ENCODE measurements around the gene SPATA18.

SPATA18 gene

GRCh38 chr4:52051615-52052474 lies 741 bp downstream of the SPATA18 start:
- H3K4me1 ChIP-seq (ENCODE audit: control insufficient read depth, insufficient read depth, low read length, poor library complexity, severe bottlenecking), result peaks cover 12% of the 10 kb centered on the region
- no peak overlapping the region for H3K27ac ChIP-seq (ENCODE audit: insufficient read depth, low read length, poor library complexity, severe bottlenecking)
- DNase-seq, result no peak
- H3K36me3 ChIP-seq (ENCODE audit: control insufficient read depth, insufficient read depth, low read length), result no peaks in the 10 kb centered on the region
- peaks cover 3% of the 10 kb centered on the region for H3K27me3 ChIP-seq (replicated peaks; ENCODE audit: control insufficient read depth, insufficient read depth, low read length, poor library complexity, severe bottlenecking)
- H3K4me3 ChIP-seq (ENCODE audit: insufficient read depth, low read depth, low read length, poor library complexity, severe bottlenecking), result peak overlapping the region; percentile 35
- H3K9me3 ChIP-seq (ENCODE audit: control insufficient read depth, low read length), result no peaks in the 10 kb centered on the region

- peaks cover 12% of the 10 kb centered on the region for H3K4me1 ChIP-seq (ENCODE audit: control insufficient read depth, insufficient read depth, low read length, poor library complexity, severe bottlenecking)
- no peak overlapping the region for H3K27ac ChIP-seq (ENCODE audit: insufficient read depth, low read length, poor library complexity, severe bottlenecking)
- H3K9me3 ChIP-seq (ENCODE audit: control insufficient read depth, low read length), result no peaks in the 10 kb centered on the region
- H3K4me3 ChIP-seq (ENCODE audit: insufficient read depth, low read depth, low read length, poor library complexity, severe bottlenecking), result no peak overlapping the region
- no peaks in the 10 kb centered on the region for H3K36me3 ChIP-seq (ENCODE audit: control insufficient read depth, insufficient read depth, low read length)
- peaks cover 3% of the 10 kb centered on the region for H3K27me3 ChIP-seq (replicated peaks; ENCODE audit: control insufficient read depth, insufficient read depth, low read length, poor library complexity, severe bottlenecking)
- no peak for DNase-seq
Observed at GRCh38 chr4:52052475-52052780, 1.3 kb downstream of the SPATA18 start.

GRCh38 chr4:52054254-52054653 lies 3.1 kb downstream of the SPATA18 start:
- no peak for DNase-seq
- H3K4me1 ChIP-seq (ENCODE audit: control insufficient read depth, insufficient read depth, low read length, poor library complexity, severe bottlenecking), result peaks cover 12% of the 10 kb centered on the region
- no peak overlapping the region for H3K27ac ChIP-seq (ENCODE audit: insufficient read depth, low read length, poor library complexity, severe bottlenecking)
- no peak overlapping the region for H3K4me3 ChIP-seq (ENCODE audit: insufficient read depth, low read depth, low read length, poor library complexity, severe bottlenecking)
- no peaks in the 10 kb centered on the region for H3K9me3 ChIP-seq (ENCODE audit: control insufficient read depth, low read length)
- H3K36me3 ChIP-seq (ENCODE audit: control insufficient read depth, insufficient read depth, low read length), result no peaks in the 10 kb centered on the region
- H3K27me3 ChIP-seq (replicated peaks; ENCODE audit: control insufficient read depth, insufficient read depth, low read length, poor library complexity, severe bottlenecking), result peaks cover under 1% of the 10 kb centered on the region

GRCh38 chr4:52057196-52057595 lies 6.1 kb downstream of the SPATA18 start:
- Histone ChIP-seq H3K4me1 (ENCODE audit: control insufficient read depth, insufficient read depth, low read length, poor library complexity, severe bottlenecking) (peaks cover 2% of the 10 kb centered on the region), H3K27ac (ENCODE audit: insufficient read depth, low read length, poor library complexity, severe bottlenecking) (no peak overlapping the region), H3K36me3 (ENCODE audit: control insufficient read depth, insufficient read depth, low read length) (no peaks in the 10 kb centered on the region), H3K9me3 (ENCODE audit: control insufficient read depth, low read length) (no peaks in the 10 kb centered on the region), H3K27me3 (replicated peaks; ENCODE audit: control insufficient read depth, insufficient read depth, low read length, poor library complexity, severe bottlenecking) (no peaks in the 10 kb centered on the region), H3K4me3 (ENCODE audit: insufficient read depth, low read depth, low read length, poor library complexity, severe bottlenecking) (no peak overlapping the region)
- no peak for DNase-seq

- no peak for DNase-seq
- Histone ChIP-seq H3K4me1 (ENCODE audit: control insufficient read depth, insufficient read depth, low read length, poor library complexity, severe bottlenecking) (no peaks in the 10 kb centered on the region), H3K36me3 (ENCODE audit: control insufficient read depth, insufficient read depth, low read length) (no peaks in the 10 kb centered on the region), H3K27ac (ENCODE audit: insufficient read depth, low read length, poor library complexity, severe bottlenecking) (no peak overlapping the region), H3K9me3 (ENCODE audit: control insufficient read depth, low read length) (no peaks in the 10 kb centered on the region), H3K4me3 (ENCODE audit: insufficient read depth, low read depth, low read length, poor library complexity, severe bottlenecking) (no peak overlapping the region), H3K27me3 (replicated peaks; ENCODE audit: control insufficient read depth, insufficient read depth, low read length, poor library complexity, severe bottlenecking) (no peaks in the 10 kb centered on the region)
Observed at GRCh38 chr4:52058275-52058674, 7.2 kb downstream of the SPATA18 start.

- no peaks in the 10 kb centered on the region for H3K36me3 ChIP-seq (ENCODE audit: control insufficient read depth, insufficient read depth, low read length)
- H3K27me3 ChIP-seq (replicated peaks; ENCODE audit: control insufficient read depth, insufficient read depth, low read length, poor library complexity, severe bottlenecking), result no peaks in the 10 kb centered on the region
- no peak overlapping the region for H3K4me3 ChIP-seq (ENCODE audit: insufficient read depth, low read depth, low read length, poor library complexity, severe bottlenecking)
- no peaks in the 10 kb centered on the region for H3K9me3 ChIP-seq (ENCODE audit: control insufficient read depth, low read length)
- DNase-seq, result no peak
- no peaks in the 10 kb centered on the region for H3K4me1 ChIP-seq (ENCODE audit: control insufficient read depth, insufficient read depth, low read length, poor library complexity, severe bottlenecking)
- H3K27ac ChIP-seq (ENCODE audit: insufficient read depth, low read length, poor library complexity, severe bottlenecking), result no peak overlapping the region
Observed at GRCh38 chr4:52059372-52059771, 8.3 kb downstream of the SPATA18 start.

GRCh38 chr4:52069571-52069970 lies 18.5 kb downstream of the SPATA18 start:
- no peaks in the 10 kb centered on the region for H3K36me3 ChIP-seq (ENCODE audit: control insufficient read depth, insufficient read depth, low read length)

GRCh38 chr4:52071791-52072546 lies 20.9 kb downstream of the SPATA18 start:
- Histone ChIP-seq H3K36me3 (ENCODE audit: control insufficient read depth, insufficient read depth, low read length) (no peaks in the 10 kb centered on the region), H3K9me3 (ENCODE audit: control insufficient read depth, low read length) (no peaks in the 10 kb centered on the region), H3K4me3 (ENCODE audit: insufficient read depth, low read depth, low read length, poor library complexity, severe bottlenecking) (no peak overlapping the region), H3K27ac (ENCODE audit: insufficient read depth, low read length, poor library complexity, severe bottlenecking) (no peak overlapping the region), H3K4me1 (ENCODE audit: control insufficient read depth, insufficient read depth, low read length, poor library complexity, severe bottlenecking) (no peaks in the 10 kb centered on the region), H3K27me3 (replicated peaks; ENCODE audit: control insufficient read depth, insufficient read depth, low read length, poor library complexity, severe bottlenecking) (peaks cover 4% of the 10 kb centered on the region)
- no peak for DNase-seq

More at GRCh38 chr4:52069571-52069970, 18.5 kb downstream of the SPATA18 start:
- no peak overlapping the region for H3K4me3 ChIP-seq (ENCODE audit: insufficient read depth, low read depth, low read length, poor library complexity, severe bottlenecking)
- H3K27me3 ChIP-seq (replicated peaks; ENCODE audit: control insufficient read depth, insufficient read depth, low read length, poor library complexity, severe bottlenecking), result no peaks in the 10 kb centered on the region
- DNase-seq, result no peak
- no peak overlapping the region for H3K27ac ChIP-seq (ENCODE audit: insufficient read depth, low read length, poor library complexity, severe bottlenecking)
- H3K9me3 ChIP-seq (ENCODE audit: control insufficient read depth, low read length), result no peaks in the 10 kb centered on the region
- H3K4me1 ChIP-seq (ENCODE audit: control insufficient read depth, insufficient read depth, low read length, poor library complexity, severe bottlenecking), result no peaks in the 10 kb centered on the region

- H3K9me3 ChIP-seq (ENCODE audit: control insufficient read depth, low read length), result no peaks in the 10 kb centered on the region
- no peak overlapping the region for H3K4me3 ChIP-seq (ENCODE audit: insufficient read depth, low read depth, low read length, poor library complexity, severe bottlenecking)
- H3K27ac ChIP-seq (ENCODE audit: insufficient read depth, low read length, poor library complexity, severe bottlenecking), result no peak overlapping the region
- H3K4me1 ChIP-seq (ENCODE audit: control insufficient read depth, insufficient read depth, low read length, poor library complexity, severe bottlenecking), result no peaks in the 10 kb centered on the region
- H3K36me3 ChIP-seq (ENCODE audit: control insufficient read depth, insufficient read depth, low read length), result no peaks in the 10 kb centered on the region
- DNase-seq, result no peak
- H3K27me3 ChIP-seq (replicated peaks; ENCODE audit: control insufficient read depth, insufficient read depth, low read length, poor library complexity, severe bottlenecking), result peaks cover 4% of the 10 kb centered on the region
Observed at GRCh38 chr4:52076731-52077130, 25.6 kb downstream of the SPATA18 start.

GRCh38 chr4:52079659-52080058 lies 28.6 kb downstream of the SPATA18 start:
- Histone ChIP-seq H3K27ac (ENCODE audit: insufficient read depth, low read length, poor library complexity, severe bottlenecking) (no peak overlapping the region), H3K4me3 (ENCODE audit: insufficient read depth, low read depth, low read length, poor library complexity, severe bottlenecking) (no peak overlapping the region), H3K36me3 (ENCODE audit: control insufficient read depth, insufficient read depth, low read length) (no peaks in the 10 kb centered on the region), H3K4me1 (ENCODE audit: control insufficient read depth, insufficient read depth, low read length, poor library complexity, severe bottlenecking) (no peaks in the 10 kb centered on the region), H3K9me3 (ENCODE audit: control insufficient read depth, low read length) (no peaks in the 10 kb centered on the region), H3K27me3 (replicated peaks; ENCODE audit: control insufficient read depth, insufficient read depth, low read length, poor library complexity, severe bottlenecking) (peaks cover 4% of the 10 kb centered on the region)
- DNase-seq, result no peak

Data from effector memory CD4-positive, alpha-beta T cell (primary cell).